ENCODE results near the gene EHD4.

Gene EHD4

GRCh38 chr15:41876007-41876406 is 96.3 kb downstream of the EHD4 start:
- DNase-seq, result no peak

GRCh38 chr15:41874736-41875135 is 97.6 kb downstream of the EHD4 start:
- DNase-seq, result no peak

DNA sequence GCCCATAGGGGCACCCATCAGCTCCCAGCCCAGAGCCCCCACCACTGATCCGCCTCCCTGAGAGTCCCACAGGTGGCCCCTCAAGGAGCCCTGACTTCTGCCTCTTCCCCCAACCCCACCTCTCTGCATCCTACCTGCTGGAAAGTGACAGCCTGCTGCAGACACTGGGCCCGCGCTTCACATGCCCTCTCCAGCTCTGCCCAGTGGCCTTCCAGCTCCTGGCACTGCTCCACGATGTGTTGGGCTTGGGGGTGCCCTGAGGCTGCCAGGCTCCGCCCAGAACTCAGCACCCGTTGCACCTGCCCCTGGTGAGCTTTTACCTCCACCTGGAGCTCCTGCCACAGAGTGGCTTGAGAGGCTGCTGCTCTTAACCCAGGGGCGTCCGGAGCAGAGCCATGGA is 98.6 kb downstream of the EHD4 start:
- no peak for DNase-seq

- DNase-seq, result no peak
These were observed 100.1 kb downstream of the EHD4 start for GRCh38 chr15:41872166-41872747.

GRCh38 chr15:41871175-41871905 is 101.0 kb downstream of the EHD4 start:
- DNase-seq, result no peak

DNA sequence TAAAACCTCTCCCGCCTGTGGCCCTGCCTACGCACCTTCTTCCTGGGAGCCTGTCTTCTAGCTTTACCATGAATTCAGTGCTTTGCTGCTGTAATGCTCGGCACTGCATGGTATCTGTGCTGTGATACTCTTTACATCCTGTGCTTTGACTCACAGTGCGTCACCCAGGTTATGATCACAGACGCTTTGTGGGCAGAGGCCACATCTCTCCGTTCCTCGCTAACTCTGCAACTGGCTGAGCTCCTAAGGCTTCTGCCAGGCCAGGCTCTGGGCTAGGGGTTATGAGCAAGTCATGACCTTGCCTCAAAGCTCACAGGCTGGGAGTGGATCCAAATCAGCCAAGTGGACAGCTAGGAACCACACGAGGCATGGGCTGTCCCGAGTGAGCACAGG is 101.7 kb downstream of the EHD4 start:
- peak; percentile 70 for DNase-seq

DNA sequence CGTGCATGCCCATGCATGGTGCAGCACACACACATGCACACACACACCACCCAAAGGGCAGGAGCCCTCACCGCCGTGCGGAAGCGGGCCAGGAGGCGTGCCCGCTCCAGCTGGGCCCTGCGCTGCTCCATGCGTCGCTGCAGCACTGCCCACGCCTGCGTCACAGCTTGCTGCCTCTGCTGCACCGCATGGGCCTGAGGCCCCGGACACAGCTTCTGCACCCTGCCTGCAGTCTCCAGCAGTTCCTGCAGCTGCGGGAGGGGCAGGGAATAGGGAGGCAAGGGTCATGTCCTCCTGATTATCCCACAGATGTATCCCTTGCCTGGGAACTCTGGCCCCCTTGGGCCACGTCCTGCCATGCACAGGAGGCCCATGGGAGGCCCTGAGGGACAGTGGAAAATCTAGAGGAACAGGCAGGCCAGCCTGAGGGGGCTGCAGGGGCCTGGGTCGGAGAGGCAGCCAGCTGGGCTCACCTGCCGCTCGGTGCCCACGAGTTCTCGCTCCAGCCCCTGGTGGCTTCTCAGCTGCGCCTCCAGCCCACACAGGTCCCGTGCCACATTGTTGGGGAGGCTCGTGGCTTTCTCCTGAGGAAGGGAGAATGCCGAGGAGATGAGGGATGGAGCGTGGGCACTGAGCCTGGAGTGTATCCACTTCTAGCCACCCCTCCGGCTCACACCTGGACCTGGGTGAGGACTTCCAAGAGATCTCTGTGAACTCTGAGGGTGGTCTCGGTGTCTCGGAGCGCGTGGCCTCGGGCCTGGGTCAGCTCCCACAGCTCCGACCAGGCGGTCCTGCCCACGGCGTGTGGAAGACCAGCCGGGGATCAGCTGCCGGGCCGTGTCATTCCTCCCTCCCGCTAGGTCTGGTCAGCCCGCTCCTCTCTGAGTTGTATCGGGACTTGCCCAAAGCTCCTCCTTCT is 102.3 kb downstream of the EHD4 start:
- no peak for DNase-seq

DNA sequence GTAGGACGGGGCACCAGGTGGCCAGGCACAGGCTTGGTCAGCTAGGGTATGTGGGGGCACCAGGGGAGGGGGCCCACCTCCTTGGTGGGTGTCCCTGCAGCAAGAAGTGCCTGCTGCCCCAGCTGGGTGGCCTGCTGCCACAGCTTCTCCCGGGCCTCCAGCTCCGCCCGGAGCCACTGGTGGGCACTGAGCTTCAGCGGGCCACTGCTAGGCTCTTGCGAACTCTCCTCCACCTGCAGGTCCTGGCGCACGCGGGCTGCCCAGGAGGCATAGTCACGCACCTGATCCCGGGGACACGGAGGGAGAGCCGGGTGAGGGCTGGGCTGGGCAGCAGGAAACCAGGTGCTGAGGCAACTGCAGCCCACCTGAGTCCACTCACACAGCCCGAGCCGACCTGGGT is 104.0 kb downstream of the EHD4 start:
- DNase-seq, result no peak

GRCh38 chr15:41866872-41867579 is 105.3 kb downstream of the EHD4 start:
- no peak for DNase-seq

- no peak for DNase-seq
These were observed 106.1 kb downstream of the EHD4 start for GRCh38 chr15:41866263-41866703.

- no peak for DNase-seq
These were observed 106.8 kb downstream of the EHD4 start for GRCh38 chr15:41865490-41866055.

- DNase-seq, result no peak
These were observed 109.7 kb downstream of the EHD4 start for GRCh38 chr15:41862515-41863116.

- no peak for DNase-seq
These were observed 110.5 kb downstream of the EHD4 start for GRCh38 chr15:41861736-41862356.

DNA sequence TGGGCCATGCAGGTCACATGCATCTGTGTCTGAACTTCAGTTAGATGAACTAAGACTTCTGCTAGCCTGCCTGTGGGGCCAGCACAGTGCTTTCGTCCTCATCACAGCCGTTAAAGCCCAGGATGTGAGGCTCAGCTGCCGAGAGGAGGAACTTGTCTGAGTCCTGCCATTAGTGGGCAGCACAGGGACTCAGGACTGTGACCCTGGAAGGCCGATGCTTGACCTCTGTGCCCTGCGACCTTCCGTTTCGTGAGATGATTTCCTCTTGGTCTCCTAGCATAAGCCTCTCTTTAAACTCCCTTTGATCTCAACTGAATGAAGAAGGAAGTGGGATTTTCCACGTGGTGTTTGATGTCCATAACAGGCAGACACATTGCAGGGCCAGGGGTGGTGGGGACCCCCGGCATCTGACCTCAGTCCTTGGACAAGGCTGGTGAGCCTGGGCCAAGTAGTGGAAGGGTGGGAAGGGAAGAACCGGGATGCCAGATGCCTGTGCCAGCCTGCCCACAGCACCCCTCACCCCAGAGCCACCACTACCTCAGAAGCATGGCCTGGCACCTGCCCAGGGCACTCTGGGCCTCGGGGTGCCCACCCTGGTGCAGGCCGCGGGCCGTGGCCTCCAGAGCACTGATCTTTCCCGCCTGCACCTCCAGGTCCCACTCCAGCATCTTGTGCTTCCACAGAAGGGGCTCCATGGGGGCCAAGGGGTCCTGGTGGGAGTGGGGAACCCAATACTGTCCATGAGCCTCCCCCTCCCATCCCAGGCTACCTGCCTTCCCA is 112.1 kb downstream of the EHD4 start:
- DNase-seq, result no peak

DNA sequence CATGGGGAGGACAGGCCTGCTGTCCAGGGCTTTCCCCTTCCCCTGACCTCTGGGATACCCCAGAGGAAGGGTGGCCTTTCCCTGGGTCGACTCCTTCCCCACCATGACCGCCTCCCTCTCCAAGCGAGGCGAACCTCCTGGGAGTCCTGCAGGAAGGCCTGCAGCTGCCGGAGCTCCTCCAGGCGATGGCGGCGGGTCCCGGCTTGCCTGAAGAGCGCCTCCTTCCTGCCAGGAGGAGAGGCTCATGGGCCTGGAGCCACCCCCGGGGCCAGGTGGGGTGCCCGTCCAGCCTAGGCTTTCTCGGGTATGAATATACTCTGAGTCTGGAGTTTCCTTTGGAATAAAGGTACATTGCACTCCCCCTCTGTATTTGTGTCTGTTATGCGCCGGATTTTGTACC is 113.6 kb downstream of the EHD4 start:
- no peak for DNase-seq

DNA sequence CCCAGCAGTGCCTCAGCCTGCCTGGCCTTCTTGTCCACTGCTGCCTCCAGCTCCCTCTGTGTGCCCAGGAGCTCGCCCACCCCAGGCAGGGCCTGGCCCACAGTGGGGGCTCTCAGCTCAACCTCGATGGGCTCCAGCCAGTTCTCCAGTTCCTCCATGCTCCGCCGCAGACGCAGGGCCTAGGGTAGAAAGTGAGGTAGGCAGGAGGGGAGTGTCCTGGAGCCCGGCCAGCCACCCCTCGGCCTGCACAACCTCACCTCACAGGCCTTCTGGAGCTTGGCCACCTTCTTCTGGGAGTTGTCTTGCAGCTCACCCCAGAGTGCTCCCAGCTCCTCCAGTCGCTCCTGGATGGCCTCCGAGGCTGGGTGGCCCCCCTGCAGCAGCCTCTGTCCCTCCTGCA is 115.0 kb downstream of the EHD4 start:
- DNase-seq, result no peak

DNA sequence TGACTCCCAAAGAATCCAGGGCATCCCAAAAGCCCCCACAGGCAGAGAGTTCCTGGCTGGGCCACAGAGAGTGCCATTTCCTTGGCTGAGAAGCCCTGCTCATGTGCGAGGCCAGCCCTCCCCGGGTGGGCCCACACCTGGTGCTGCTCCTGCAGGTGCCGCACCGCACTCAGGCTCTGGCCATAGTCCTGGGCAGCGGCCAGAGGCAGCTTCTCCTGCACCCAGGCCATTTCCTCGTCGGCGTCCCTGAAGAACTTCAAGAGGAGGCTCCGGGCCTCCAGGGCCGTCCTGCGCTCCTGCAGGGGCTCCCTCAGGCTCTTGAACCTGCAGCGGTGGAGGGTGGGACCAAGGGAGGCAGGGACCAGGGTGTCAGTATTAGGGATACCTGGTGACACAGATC is 115.6 kb downstream of the EHD4 start:
- DNase-seq, result no peak

GRCh38 chr15:41856262-41856661 is 116.1 kb downstream of the EHD4 start:
- DNase-seq, result no peak

GRCh38 chr15:41855261-41855961 is 116.9 kb downstream of the EHD4 start:
- DNase-seq, result no peak

GRCh38 chr15:41854443-41854842 is 117.9 kb downstream of the EHD4 start:
- no peak for DNase-seq
